Measurements from ENCODE around the gene PURA. TPM values are rescaled to one million over a fixed set of nuclear protein-coding genes. Genes with fewer than 3 reads are reported as not detected.

The PURA gene
- total and polyA plus RNA-seq, 2 of the 13 experiments (the other 11 are each of a cell fraction or from before 2014, with no cell fraction given): 2.0 to 5.0 TPM

DNA sequence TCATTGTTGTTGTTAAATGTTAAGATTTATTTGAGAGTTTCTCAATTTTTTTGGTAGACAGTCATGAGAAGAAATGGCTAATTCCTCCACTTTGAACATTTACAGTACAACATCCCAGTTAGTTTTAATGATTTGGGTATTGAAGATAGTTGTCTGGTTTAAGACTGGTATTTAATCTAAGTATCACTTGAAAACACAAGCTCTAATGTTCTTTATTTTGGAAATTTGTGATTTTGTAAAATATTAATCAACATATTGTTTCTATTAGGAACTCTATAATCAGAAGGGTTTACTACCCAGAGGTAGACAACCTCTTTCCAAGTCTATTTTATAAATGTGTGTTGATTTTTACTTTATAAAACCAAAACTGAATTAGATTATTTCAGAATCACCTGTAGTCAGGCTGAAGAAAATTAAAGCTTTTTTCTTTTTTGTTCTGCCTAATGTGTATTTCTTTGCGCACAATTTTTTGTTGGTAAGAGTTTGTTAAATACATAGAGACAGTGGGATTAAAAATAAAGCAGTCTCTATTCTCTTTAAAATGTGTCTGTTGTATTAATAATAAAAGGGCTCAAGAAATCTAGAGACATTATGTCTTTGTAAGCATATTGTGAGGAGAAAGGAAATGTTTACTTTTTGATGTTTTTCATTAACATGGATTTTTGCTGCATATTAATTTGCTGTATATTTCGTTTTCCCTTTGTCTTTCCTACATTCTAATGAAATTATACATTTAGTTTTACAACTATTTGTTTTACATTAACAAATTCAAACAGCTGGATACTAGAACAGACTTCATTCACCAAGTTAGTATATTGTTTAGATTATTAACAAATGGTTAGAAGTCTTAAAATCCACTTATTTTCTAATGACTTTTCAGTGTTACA is 3.9 kb upstream of the PURA start (continued):
- TF ChIP-seq AGO1 (IDR thresholded peaks at IDR 0.05; ENCODE audit: low read depth, low read length, poor library complexity, severe bottlenecking) (no peak), KAT7 (CRISPR knock-in tag; IDR thresholded peaks at IDR 0.05; ENCODE audit: borderline replicate concordance) (no peak), FIP1L1 (IDR thresholded peaks at IDR 0.05; ENCODE audit: borderline replicate concordance, insufficient read depth, low read depth, low read length) (no peak), TEAD2 (CRISPR knock-in tag; IDR thresholded peaks at IDR 0.05) (no peak)

DNA sequence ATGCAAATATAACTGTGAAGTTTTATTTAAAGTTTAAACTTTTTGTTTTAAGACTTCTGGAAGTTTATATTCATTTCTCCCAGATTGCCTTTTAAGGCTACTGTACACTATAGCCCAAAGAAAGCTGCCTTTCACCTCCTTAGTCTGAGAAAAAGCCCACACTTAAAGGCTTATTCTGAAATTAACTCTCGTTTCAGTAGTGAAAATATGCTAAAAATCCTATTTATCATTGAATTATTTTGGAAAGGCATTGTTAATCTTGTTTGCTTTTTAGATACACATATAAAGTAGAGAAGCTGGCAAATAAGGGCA is 3.3 kb upstream of the PURA start:
- H3K27ac ChIP-seq (ENCODE audit: extremely low read length, insufficient read depth, low read length): no peak overlapping the region
- peaks cover 54% of the 10 kb centered on the region for H3K4me1 ChIP-seq (ENCODE audit: insufficient read depth, low read length)
- H3K27me3 ChIP-seq (ENCODE audit: control insufficient read depth in 1 of 2, insufficient read depth in 2 of 2, low read length in 2 of 2): no peaks in the 10 kb centered on the region; a peak in 1 of 5 replicates
- TF ChIP-seq ZNF350 (CRISPR knock-in tag; IDR thresholded peaks at IDR 0.05; ENCODE audit: borderline replicate concordance, low read depth) (no peak), CREB1 (IDR thresholded peaks at IDR 0.05) (no peak), CREB1 (CRISPR knock-in tag; IDR thresholded peaks at IDR 0.05) (no peak), AKAP8 (CRISPR knock-in tag; IDR thresholded peaks at IDR 0.05) (no peak), MZF1 (CRISPR knock-in tag; IDR thresholded peaks at IDR 0.05; ENCODE audit: borderline replicate concordance) (no peak), ZNF207 (IDR thresholded peaks at IDR 0.05; ENCODE audit: borderline replicate concordance) (no peak)
- TF ChIP-seq, protein P1, sequence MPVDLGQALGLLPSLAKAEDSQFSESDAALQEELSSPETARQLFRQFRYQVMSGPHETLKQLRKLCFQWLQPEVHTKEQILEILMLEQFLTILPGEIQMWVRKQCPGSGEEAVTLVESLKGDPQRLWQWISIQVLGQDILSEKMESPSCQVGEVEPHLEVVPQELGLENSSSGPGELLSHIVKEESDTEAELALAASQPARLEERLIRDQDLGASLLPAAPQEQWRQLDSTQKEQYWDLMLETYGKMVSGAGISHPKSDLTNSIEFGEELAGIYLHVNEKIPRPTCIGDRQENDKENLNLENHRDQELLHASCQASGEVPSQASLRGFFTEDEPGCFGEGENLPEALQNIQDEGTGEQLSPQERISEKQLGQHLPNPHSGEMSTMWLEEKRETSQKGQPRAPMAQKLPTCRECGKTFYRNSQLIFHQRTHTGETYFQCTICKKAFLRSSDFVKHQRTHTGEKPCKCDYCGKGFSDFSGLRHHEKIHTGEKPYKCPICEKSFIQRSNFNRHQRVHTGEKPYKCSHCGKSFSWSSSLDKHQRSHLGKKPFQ (CRISPR knock-in tag; IDR thresholded peaks at IDR 0.05; ENCODE audit: insufficient replicate concordance): no peak
- TF ChIP-seq, protein P2, sequence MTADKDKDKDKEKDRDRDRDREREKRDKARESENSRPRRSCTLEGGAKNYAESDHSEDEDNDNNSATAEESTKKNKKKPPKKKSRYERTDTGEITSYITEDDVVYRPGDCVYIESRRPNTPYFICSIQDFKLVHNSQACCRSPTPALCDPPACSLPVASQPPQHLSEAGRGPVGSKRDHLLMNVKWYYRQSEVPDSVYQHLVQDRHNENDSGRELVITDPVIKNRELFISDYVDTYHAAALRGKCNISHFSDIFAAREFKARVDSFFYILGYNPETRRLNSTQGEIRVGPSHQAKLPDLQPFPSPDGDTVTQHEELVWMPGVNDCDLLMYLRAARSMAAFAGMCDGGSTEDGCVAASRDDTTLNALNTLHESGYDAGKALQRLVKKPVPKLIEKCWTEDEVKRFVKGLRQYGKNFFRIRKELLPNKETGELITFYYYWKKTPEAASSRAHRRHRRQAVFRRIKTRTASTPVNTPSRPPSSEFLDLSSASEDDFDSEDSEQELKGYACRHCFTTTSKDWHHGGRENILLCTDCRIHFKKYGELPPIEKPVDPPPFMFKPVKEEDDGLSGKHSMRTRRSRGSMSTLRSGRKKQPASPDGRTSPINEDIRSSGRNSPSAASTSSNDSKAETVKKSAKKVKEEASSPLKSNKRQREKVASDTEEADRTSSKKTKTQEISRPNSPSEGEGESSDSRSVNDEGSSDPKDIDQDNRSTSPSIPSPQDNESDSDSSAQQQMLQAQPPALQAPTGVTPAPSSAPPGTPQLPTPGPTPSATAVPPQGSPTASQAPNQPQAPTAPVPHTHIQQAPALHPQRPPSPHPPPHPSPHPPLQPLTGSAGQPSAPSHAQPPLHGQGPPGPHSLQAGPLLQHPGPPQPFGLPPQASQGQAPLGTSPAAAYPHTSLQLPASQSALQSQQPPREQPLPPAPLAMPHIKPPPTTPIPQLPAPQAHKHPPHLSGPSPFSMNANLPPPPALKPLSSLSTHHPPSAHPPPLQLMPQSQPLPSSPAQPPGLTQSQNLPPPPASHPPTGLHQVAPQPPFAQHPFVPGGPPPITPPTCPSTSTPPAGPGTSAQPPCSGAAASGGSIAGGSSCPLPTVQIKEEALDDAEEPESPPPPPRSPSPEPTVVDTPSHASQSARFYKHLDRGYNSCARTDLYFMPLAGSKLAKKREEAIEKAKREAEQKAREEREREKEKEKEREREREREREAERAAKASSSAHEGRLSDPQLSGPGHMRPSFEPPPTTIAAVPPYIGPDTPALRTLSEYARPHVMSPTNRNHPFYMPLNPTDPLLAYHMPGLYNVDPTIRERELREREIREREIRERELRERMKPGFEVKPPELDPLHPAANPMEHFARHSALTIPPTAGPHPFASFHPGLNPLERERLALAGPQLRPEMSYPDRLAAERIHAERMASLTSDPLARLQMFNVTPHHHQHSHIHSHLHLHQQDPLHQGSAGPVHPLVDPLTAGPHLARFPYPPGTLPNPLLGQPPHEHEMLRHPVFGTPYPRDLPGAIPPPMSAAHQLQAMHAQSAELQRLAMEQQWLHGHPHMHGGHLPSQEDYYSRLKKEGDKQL (CRISPR knock-in tag; IDR thresholded peaks at IDR 0.05; ENCODE audit: low read depth): no peak
- CTCF ChIA-PET (ENCODE audit: low intra/inter-chr PET ratio, low total read pairs): no interaction called here
- no peak overlapping the region for H3K9ac ChIP-seq (ENCODE audit: insufficient read depth, low read depth, low read length)
- 84% methylated on average over 1 of the region's 1 CpG for WGBS (ENCODE audit: low lambda C conversion rate)
- in situ Hi-C loops (cut with HindIII; ENCODE audit: extremely low pct_ligation_motif_present, low pct_unique_long_range_greater_than_20kb): no loop called here
- intact Hi-C loops (cut with micrococcal nuclease; ENCODE audit: unreplicated experiment): loop anchor here (5.0 kb wide), 1 partner anchor 33 kb away; no protein-coding TSS in a partner anchor
- H3K9me3 ChIP-seq (ENCODE audit: low read length): no peaks in the 10 kb centered on the region
- no peak overlapping the region for H2AFZ ChIP-seq (ENCODE audit: low read length)
- no TSS peak for BruUV-seq (replicated peaks)
- no peak overlapping the region for H3K4me2 ChIP-seq (ENCODE audit: low read depth, low read length)
- H3K4me3 ChIP-seq (replicated peaks in 1 of 3; ENCODE audit: insufficient read depth in 1 of 3, low read depth in 2 of 3, low read length in 3 of 3): no peak overlapping the region
- H3K79me2 ChIP-seq (ENCODE audit: insufficient read depth, low read length): peaks cover 59% of the 10 kb centered on the region
- DNase-seq (ENCODE audit: low spot score): no peak
- ATAC-seq: no peak
- no peaks in the 10 kb centered on the region for H3K36me3 ChIP-seq (replicated peaks in 1 of 2; ENCODE audit: control insufficient read depth in 1 of 2, insufficient read depth in 2 of 2, low read length in 2 of 2)
- POLR2A ChIA-PET: no interaction called here
- peaks cover 8% of the 10 kb centered on the region for H4K20me1 ChIP-seq (ENCODE audit: insufficient read depth, low read length)
- no peak for FAIRE-seq
